ENCODE measurements around the gene NDUFAF8. TPM values are rescaled to one million over a fixed set of nuclear protein-coding genes. Genes with fewer than 3 reads are reported as not detected.

Gene NDUFAF8
- total and polyA plus RNA-seq, 8 donors, result 14.5 to 185 (median 43.4) TPM; not detected in 1

GRCh38 chr17:81193470-81194224, 45.5 kb upstream of the NDUFAF8 start:
- Histone ChIP-seq H3K27me3 (no peaks in the 10 kb centered on the region), H3K4me1 (peaks cover 0 to 6% (median 0%) of the 10 kb centered on the region in 4 donors), H3K27ac (no peak overlapping the region), H3K4me3 (no peak overlapping the region), H3K36me3 (peaks cover 0 to 91% (median 71%) of the 10 kb centered on the region in 4 donors), H3K9me3 (no peaks in the 10 kb centered on the region)
- peak in 1 of 2 donors; percentile 78 for DNase-seq
- intact Hi-C loops (cut with DNase I; ENCODE audit: low total_unique reads), result no loop called here
- 69 to 86% (median 78%) methylated on average over 32 to 38 of the region's 38 CpGs for WGBS, 5 donors
- TF ChIP-seq EP300 (IDR thresholded peaks at IDR 0.05), result no peak
- no peak for TF ChIP-seq POLR2A (IDR thresholded peaks at IDR 0.05)
- TF ChIP-seq POLR2AphosphoS5 (IDR thresholded peaks at IDR 0.05), result no peak
- no peak for TF ChIP-seq CTCF (IDR thresholded peaks at IDR 0.05)

GRCh38 chr17:81194225-81194760, 44.8 kb upstream of the NDUFAF8 start:
- no peaks in the 10 kb centered on the region for H3K27me3 ChIP-seq
- intact Hi-C loops (cut with DNase I; ENCODE audit: low total_unique reads), result no loop called here
- no peak for DNase-seq
- H3K27ac ChIP-seq, result no peak overlapping the region
- no peaks in the 10 kb centered on the region for H3K9me3 ChIP-seq
- peaks cover 0 to 91% (median 74%) of the 10 kb centered on the region in 4 donors for H3K36me3 ChIP-seq
- TF ChIP-seq POLR2AphosphoS5 (IDR thresholded peaks at IDR 0.05), result no peak
- no peak for TF ChIP-seq EP300 (IDR thresholded peaks at IDR 0.05)
- WGBS, 5 donors, result 89 to 93% (median 91%) methylated on average over 11 to 21 of the region's 21 CpGs
- H3K4me3 ChIP-seq, result no peak overlapping the region
- peaks cover 0 to 7% (median 0%) of the 10 kb centered on the region in 4 donors for H3K4me1 ChIP-seq

GRCh38 chr17:81194941-81195901, 43.9 kb upstream of the NDUFAF8 start:
- Histone ChIP-seq H3K4me3 (no peak overlapping the region), H3K4me1 (peaks cover 0 to 17% (median 2%) of the 10 kb centered on the region in 4 donors), H3K36me3 (peaks cover 0 to 92% (median 67%) of the 10 kb centered on the region in 4 donors), H3K27me3 (no peaks in the 10 kb centered on the region), H3K27ac (no peak overlapping the region), H3K9me3 (no peaks in the 10 kb centered on the region)
- intact Hi-C loops (cut with DNase I; ENCODE audit: low total_unique reads), result no loop called here
- DNase-seq, result no peak
- WGBS, 5 donors, result 90 to 94% (median 92%) methylated on average over 22 to 37 of the region's 37 CpGs
- TF ChIP-seq POLR2A (IDR thresholded peaks at IDR 0.05) (no peak), EP300 (IDR thresholded peaks at IDR 0.05) (no peak), CTCF (IDR thresholded peaks at IDR 0.05) (no peak), POLR2AphosphoS5 (IDR thresholded peaks at IDR 0.05) (no peak)

GRCh38 chr17:81195941-81196495, 43.1 kb upstream of the NDUFAF8 start:
- Histone ChIP-seq H3K9me3 (no peaks in the 10 kb centered on the region), H3K27ac (no peak overlapping the region), H3K4me3 (no peak overlapping the region), H3K4me1 (peaks cover 0 to 25% (median 10%) of the 10 kb centered on the region in 4 donors), H3K36me3 (peaks cover 0 to 84% (median 60%) of the 10 kb centered on the region in 4 donors), H3K27me3 (no peaks in the 10 kb centered on the region)
- DNase-seq, result no peak
- TF ChIP-seq POLR2A (IDR thresholded peaks at IDR 0.05) (no peak), EP300 (IDR thresholded peaks at IDR 0.05) (no peak), POLR2AphosphoS5 (IDR thresholded peaks at IDR 0.05) (no peak), CTCF (IDR thresholded peaks at IDR 0.05) (no peak)
- intact Hi-C loops (cut with DNase I; ENCODE audit: low total_unique reads), result no loop called here
- 88 to 96% (median 95%) methylated on average over 10 to 14 of the region's 14 CpGs for WGBS, 5 donors
